ENCODE results near the gene XXYLT1. TPM values are rescaled to one million over a fixed set of nuclear protein-coding genes. Genes with fewer than 3 reads are reported as not detected.

Gene XXYLT1
- total RNA-seq, 1 experiment from 2014 or later, result 10.9 TPM

- ATAC-seq (no peak), DNase-seq (ENCODE audit: low read depth, low spot score) (no peak)
- no peaks in the 10 kb centered on the region for H4K20me1 ChIP-seq (ENCODE audit: insufficient read depth)
- peaks cover 0 to 6% of the 10 kb centered on the region in 2 experiments; a peak in 1 of 4 replicates for H3K4me1 ChIP-seq (ENCODE audit: control insufficient read depth in 1 of 2, insufficient read depth in 2 of 2, low read length in 2 of 2)
- no peaks in the 10 kb centered on the region for H3K9me3 ChIP-seq (ENCODE audit: control insufficient read depth in 1 of 2, insufficient read depth in 1 of 2, low read depth in 1 of 2, low read length in 2 of 2)
- no peak overlapping the region for H2AFZ ChIP-seq (ENCODE audit: low read depth, low read length, poor library complexity, severe bottlenecking)
- H3K9me2 ChIP-seq (ENCODE audit: insufficient read depth), result no peaks in the 10 kb centered on the region
- ChIA-PET RAD21 (ENCODE audit: low non-redundant PET in 1 of 2, low total read pairs in 2 of 2, uncharacterized antibody in 2 of 2, unreplicated experiment in 2 of 2) (no interaction called here), CTCF (no interaction called here), POLR2A (no interaction called here)
- intact Hi-C loops (cut with micrococcal nuclease), result no loop called here
- no peaks in the 10 kb centered on the region for H3K36me3 ChIP-seq (ENCODE audit: control insufficient read depth in 1 of 2, insufficient read depth in 2 of 2, low read length in 2 of 2)
- H3K4me2 ChIP-seq (ENCODE audit: low read length), result no peak overlapping the region
- H3K79me2 ChIP-seq (ENCODE audit: insufficient read depth, low read length), result no peaks in the 10 kb centered on the region
- TF ChIP-seq EZH2 (IDR thresholded peaks at IDR 0.05), result no peak
- TF ChIP-seq, protein P1, sequence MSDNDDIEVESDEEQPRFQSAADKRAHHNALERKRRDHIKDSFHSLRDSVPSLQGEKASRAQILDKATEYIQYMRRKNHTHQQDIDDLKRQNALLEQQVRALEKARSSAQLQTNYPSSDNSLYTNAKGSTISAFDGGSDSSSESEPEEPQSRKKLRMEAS (IDR thresholded peaks at IDR 0.05), result peak; percentile 53
- no TSS peak for BruUV-seq (replicated peaks)
- no peak overlapping the region for H3K9ac ChIP-seq (ENCODE audit: low read length)
- no peak overlapping the region for H3K27ac ChIP-seq (ENCODE audit: low read depth, low read length)
- H3K4me3 ChIP-seq (replicated peaks in 1 of 2; ENCODE audit: low read depth in 1 of 2, low read length in 2 of 2), result no peak overlapping the region
- no peaks in the 10 kb centered on the region for H3K27me3 ChIP-seq (ENCODE audit: insufficient read depth, low read length)
Measured at GRCh38 chr3:195240939-195241338, 30.0 kb downstream of the XXYLT1 start.

GRCh38 chr3:195240171-195240701 is 30.7 kb downstream of the XXYLT1 start:
- Histone ChIP-seq H3K27me3 (ENCODE audit: insufficient read depth, low read length) (no peaks in the 10 kb centered on the region), H2AFZ (ENCODE audit: low read depth, low read length, poor library complexity, severe bottlenecking) (no peak overlapping the region), H3K4me2 (ENCODE audit: low read length) (no peak overlapping the region), H3K9me2 (ENCODE audit: insufficient read depth) (no peaks in the 10 kb centered on the region), H3K79me2 (ENCODE audit: insufficient read depth, low read length) (no peaks in the 10 kb centered on the region), H3K27ac (ENCODE audit: low read depth, low read length) (no peak overlapping the region), H3K4me3 (replicated peaks in 1 of 2; ENCODE audit: low read depth in 1 of 2, low read length in 2 of 2) (no peak overlapping the region), H3K4me1 (ENCODE audit: control insufficient read depth in 1 of 2, insufficient read depth in 2 of 2, low read length in 2 of 2) (peaks cover 0 to 6% of the 10 kb centered on the region in 2 experiments; a peak in 1 of 4 replicates), H3K9me3 (ENCODE audit: control insufficient read depth in 1 of 2, insufficient read depth in 1 of 2, low read depth in 1 of 2, low read length in 2 of 2) (no peaks in the 10 kb centered on the region), H4K20me1 (ENCODE audit: insufficient read depth) (no peaks in the 10 kb centered on the region), H3K9ac (ENCODE audit: low read length) (no peak overlapping the region), H3K36me3 (ENCODE audit: control insufficient read depth in 1 of 2, insufficient read depth in 2 of 2, low read length in 2 of 2) (no peaks in the 10 kb centered on the region)
- TF ChIP-seq EZH2 (IDR thresholded peaks at IDR 0.05) (no peak), SIN3A (IDR thresholded peaks at IDR 0.05; ENCODE audit: low read depth) (no peak), ELF1 (IDR thresholded peaks at IDR 0.05; ENCODE audit: borderline replicate concordance, low read depth) (no peak), JUND (IDR thresholded peaks at IDR 0.05) (no peak), CTCF (IDR thresholded peaks at IDR 0.05 in 2 of 3, conservative IDR thresholded peaks at IDR 0.05 in 1 of 3; ENCODE audit: borderline replicate concordance in 1 of 3, insufficient read depth in 1 of 3, low read depth in 2 of 3, low read length in 2 of 3) (no peak), CEBPB (IDR thresholded peaks at IDR 0.05; ENCODE audit: low read depth) (no peak), TCF7L2 (IDR thresholded peaks at IDR 0.05; ENCODE audit: borderline replicate concordance, extremely low read depth, insufficient read depth, insufficient read length) (no peak), SRF (IDR thresholded peaks at IDR 0.05; ENCODE audit: low read depth) (no peak), POLR2A (IDR thresholded peaks at IDR 0.05; ENCODE audit: borderline replicate concordance, extremely low read depth, insufficient read depth, insufficient read length) (no peak), EGR1 (IDR thresholded peaks at IDR 0.05; ENCODE audit: low read depth) (no peak), SP1 (IDR thresholded peaks at IDR 0.05; ENCODE audit: low read depth) (no peak)
- DNase-seq (ENCODE audit: low read depth, low spot score) (no peak), ATAC-seq (no peak)
- CTCF ChIA-PET, result no interaction called here
- intact Hi-C loops (cut with micrococcal nuclease), result no loop called here
- RAD21 ChIA-PET (ENCODE audit: low non-redundant PET in 1 of 2, low total read pairs in 2 of 2, uncharacterized antibody in 2 of 2, unreplicated experiment in 2 of 2), result no interaction called here
- no TSS peak for BruUV-seq (replicated peaks)
- POLR2A ChIA-PET, result no interaction called here

Measured in HCT116 (cell line).